Measurements from ENCODE around the gene HJV.

Gene HJV

DNA sequence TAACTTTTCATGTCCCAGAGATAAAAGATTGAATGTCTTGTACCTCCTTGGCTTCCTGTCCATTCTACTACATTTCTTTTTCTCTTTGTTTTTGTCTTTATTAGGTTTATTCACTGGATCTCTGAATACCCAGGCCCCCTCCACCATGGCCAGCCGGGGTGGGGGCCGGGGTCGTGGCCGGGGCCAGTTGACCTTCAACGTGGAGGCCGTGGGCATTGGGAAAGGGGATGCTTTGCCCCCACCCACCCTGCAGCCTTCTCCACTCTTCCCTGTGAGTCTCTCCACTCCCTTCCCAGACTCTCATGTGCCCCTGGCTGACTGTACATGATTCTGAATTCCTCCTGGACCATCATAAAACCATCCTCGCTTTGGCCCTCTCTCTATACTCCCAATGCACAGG, 46.8 kb downstream of the HJV start:
- Histone ChIP-seq H3K27me3 (ENCODE audit: insufficient read depth, low read length, poor library complexity, severe bottlenecking) (no peaks in the 10 kb centered on the region), H3K4me3 (ENCODE audit: low read length, poor library complexity, severe bottlenecking) (no peak overlapping the region), H2AFZ (ENCODE audit: low read length) (no peak overlapping the region), H3K9me3 (ENCODE audit: insufficient read depth, low read depth, low read length) (no peaks in the 10 kb centered on the region), H3K79me2 (ENCODE audit: insufficient read depth, low read length) (no peaks in the 10 kb centered on the region), H3K4me1 (ENCODE audit: insufficient read depth, low read length, poor library complexity, severe bottlenecking) (peaks cover 26% of the 10 kb centered on the region), H3K9ac (ENCODE audit: low read depth, low read length, poor library complexity, severe bottlenecking) (no peak overlapping the region), H3K36me3 (ENCODE audit: insufficient read depth, low read length) (no peaks in the 10 kb centered on the region), H3K9me2 (replicated peaks; ENCODE audit: low read depth, low read length) (no peaks in the 10 kb centered on the region), H3F3A (ENCODE audit: low read depth) (peaks cover 5% of the 10 kb centered on the region; the same call in 1 of the 2 replicates), H4K20me1 (ENCODE audit: insufficient read depth, low read length, poor library complexity, severe bottlenecking) (no peaks in the 10 kb centered on the region), H3K4me2 (ENCODE audit: low read depth, low read length, poor library complexity, severe bottlenecking) (no peak overlapping the region)
- TF ChIP-seq CTCF (conservative IDR thresholded peaks at IDR 0.05; ENCODE audit: low read length) (no peak), EZH2phosphoT487 (IDR thresholded peaks at IDR 0.05; ENCODE audit: borderline replicate concordance) (no peak)

DNA sequence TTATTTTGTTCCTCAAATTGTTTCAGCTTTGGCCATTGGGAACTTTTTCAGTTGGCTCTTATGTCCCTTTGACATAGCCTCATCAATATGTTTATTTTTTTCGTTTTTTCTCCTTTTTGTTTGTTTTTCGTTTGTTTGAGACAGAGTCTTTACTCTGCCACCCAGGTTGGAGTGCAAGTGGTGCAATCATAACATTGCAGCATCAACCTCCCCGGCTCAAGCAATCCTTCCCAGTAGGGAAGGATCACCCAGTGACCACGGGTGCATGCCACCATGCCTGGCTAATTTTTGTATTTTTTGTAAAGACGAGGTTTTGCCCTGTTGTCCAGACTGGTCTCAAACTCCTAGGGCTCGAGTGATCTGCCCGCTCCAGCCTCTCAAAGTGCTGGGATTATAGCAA, 49.0 kb downstream of the HJV start:
- no peak overlapping the region for H3K9ac ChIP-seq (ENCODE audit: low read depth, low read length, poor library complexity, severe bottlenecking)
- no peaks in the 10 kb centered on the region for H3F3A ChIP-seq (ENCODE audit: low read depth)
- TF ChIP-seq CTCF (conservative IDR thresholded peaks at IDR 0.05; ENCODE audit: low read length) (no peak), EZH2phosphoT487 (IDR thresholded peaks at IDR 0.05; ENCODE audit: borderline replicate concordance) (no peak)
- no peak overlapping the region for H2AFZ ChIP-seq (ENCODE audit: low read length)
- no peaks in the 10 kb centered on the region for H3K36me3 ChIP-seq (ENCODE audit: insufficient read depth, low read length)
- no peaks in the 10 kb centered on the region for H3K9me2 ChIP-seq (replicated peaks; ENCODE audit: low read depth, low read length)
- H3K4me1 ChIP-seq (ENCODE audit: insufficient read depth, low read length, poor library complexity, severe bottlenecking): peaks cover 7% of the 10 kb centered on the region
- no peaks in the 10 kb centered on the region for H4K20me1 ChIP-seq (ENCODE audit: insufficient read depth, low read length, poor library complexity, severe bottlenecking)
- H3K4me2 ChIP-seq (ENCODE audit: low read depth, low read length, poor library complexity, severe bottlenecking): no peak overlapping the region
- no peaks in the 10 kb centered on the region for H3K9me3 ChIP-seq (ENCODE audit: insufficient read depth, low read depth, low read length)
- no peaks in the 10 kb centered on the region for H3K27me3 ChIP-seq (ENCODE audit: insufficient read depth, low read length, poor library complexity, severe bottlenecking)
- peaks cover 1% of the 10 kb centered on the region; the same call in 1 of the 2 replicates for H3K79me2 ChIP-seq (ENCODE audit: insufficient read depth, low read length)
- H3K4me3 ChIP-seq (ENCODE audit: low read length, poor library complexity, severe bottlenecking): no peak overlapping the region
